Tracheal epithelial cell (primary cell): ENCODE measurements around the gene PDSS2. TPM values are rescaled to one million over a fixed set of nuclear protein-coding genes. Genes with fewer than 3 reads are reported as not detected.

Source experiments
- total RNA-seq: library from RNA; depleted of rRNA; stranded (reverse); fragments of >200 nt; gene quantifications from 2 replicates; pipeline ENCODE4 v1.2.1, GENCODE V29; 2014

The PDSS2 gene
- total RNA-seq, result 7.7 and 13.9 TPM in 2 replicates

GRCh38 chr6:107459283-107460082 is at the start of gene PDSS2:
TSS of gene PDSS2 (minus strand) at chr6:107459564. CDS start at chr6:107459285, 279 bp downstream.

GRCh38 chr6:107489636-107490565 is 30.5 kb upstream of the PDSS2 start, which contains the start of gene SOBP:
TSS of gene SOBP (plus strand) at chr6:107490117. CDS start at chr6:107490617, 500 bp downstream.

GRCh38 chr6:107114926-107115694 is 344.3 kb downstream of the PDSS2 start, which contains the start of gene BEND3:
TSS of gene BEND3 (minus strand) at chr6:107115515. CDS start at chr6:107099285, 16,230 bp downstream.

Other genes with a start within 250 kb of the PDSS2 start
- gene SOBP, start 30.6 kb upstream of the PDSS2 start, total RNA-seq, result 0.21 and 0.24 TPM in 2 replicates